Measurements from ENCODE around the gene SINHCAF.
A peak's percentile ranks its signal among the peaks of the same experiment; 100 is the strongest.
"Not testable (repeated sequence)": the region's sequence is repeated elsewhere in the genome, so short reads cannot be mapped to it uniquely, and the experiment has no call there.

SINHCAF gene

DNA sequence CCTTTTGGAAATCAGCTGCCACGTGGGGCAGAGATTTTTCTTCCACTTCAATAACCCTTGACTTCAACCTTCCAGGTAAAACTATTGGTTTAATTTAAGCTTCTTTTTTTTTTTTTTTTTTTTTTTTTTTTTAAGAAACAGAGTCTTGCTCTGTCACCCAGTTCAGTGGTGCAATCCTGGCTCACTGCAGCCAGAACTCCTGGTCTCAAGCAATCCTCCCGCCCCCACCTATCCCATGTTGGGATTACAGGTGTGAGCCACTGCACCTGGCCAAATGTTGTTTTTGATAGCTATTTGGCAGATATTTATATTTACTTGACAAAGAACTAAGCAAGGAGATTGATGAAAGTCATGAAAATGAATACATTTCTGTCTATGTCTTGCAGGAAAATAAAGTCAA, 65.1 kb downstream of the SINHCAF start:
- no peak for DNase-seq

DNA sequence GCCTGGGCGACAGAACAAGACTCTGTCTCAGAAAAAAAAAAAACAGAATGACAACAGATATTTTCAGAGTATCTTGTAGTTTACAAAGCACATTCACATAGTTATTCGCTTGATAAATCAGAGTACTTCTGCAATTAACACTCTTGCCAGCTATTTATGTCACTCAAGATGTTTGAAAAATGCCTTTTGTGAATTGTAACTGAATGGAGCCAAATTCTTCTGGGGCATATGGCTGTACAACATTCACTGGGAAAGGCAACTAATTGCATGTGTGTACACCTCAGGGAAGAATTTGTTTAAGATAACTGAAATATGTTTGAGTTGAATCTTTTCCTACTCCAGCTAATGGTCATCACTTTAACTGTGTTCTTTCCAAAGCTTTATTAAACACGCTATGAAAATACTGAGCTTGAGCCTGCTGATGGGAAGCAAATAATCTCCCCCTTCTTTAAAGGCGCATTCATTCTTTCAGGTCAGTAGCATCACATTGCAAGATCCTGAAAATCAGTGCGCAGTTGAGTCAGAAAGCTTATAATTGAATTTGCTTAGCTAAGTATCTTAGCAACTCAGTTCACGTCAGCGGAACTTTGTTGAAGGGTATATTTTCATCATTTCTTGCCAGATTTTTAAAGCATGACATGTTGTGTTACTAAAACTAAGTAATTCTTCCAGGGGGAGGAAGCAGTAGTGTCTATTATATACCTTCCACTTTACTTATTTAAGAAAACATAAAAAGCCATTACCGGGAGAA, 66.6 kb downstream of the SINHCAF start:
- no peak for DNase-seq

DNA sequence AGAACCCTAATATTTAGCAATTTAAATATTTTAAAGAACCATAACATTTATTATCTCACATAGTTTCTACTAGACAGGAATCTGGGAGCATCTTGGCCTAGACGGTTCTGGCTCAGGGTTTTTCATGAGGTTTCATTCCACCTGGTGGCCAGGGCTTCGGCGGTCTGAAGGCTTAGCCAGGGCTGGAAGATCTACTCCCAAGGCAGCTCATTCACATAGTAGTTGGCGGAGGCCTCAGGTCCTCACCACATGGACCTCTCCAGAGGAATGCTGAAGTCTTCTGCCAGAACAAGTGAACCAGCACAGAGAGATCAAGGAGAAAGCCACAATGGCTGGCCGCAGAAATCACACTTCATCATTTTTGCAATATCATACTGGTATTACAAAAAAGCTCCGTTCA, 68.2 kb downstream of the SINHCAF start:
- no peak for DNase-seq

DNA sequence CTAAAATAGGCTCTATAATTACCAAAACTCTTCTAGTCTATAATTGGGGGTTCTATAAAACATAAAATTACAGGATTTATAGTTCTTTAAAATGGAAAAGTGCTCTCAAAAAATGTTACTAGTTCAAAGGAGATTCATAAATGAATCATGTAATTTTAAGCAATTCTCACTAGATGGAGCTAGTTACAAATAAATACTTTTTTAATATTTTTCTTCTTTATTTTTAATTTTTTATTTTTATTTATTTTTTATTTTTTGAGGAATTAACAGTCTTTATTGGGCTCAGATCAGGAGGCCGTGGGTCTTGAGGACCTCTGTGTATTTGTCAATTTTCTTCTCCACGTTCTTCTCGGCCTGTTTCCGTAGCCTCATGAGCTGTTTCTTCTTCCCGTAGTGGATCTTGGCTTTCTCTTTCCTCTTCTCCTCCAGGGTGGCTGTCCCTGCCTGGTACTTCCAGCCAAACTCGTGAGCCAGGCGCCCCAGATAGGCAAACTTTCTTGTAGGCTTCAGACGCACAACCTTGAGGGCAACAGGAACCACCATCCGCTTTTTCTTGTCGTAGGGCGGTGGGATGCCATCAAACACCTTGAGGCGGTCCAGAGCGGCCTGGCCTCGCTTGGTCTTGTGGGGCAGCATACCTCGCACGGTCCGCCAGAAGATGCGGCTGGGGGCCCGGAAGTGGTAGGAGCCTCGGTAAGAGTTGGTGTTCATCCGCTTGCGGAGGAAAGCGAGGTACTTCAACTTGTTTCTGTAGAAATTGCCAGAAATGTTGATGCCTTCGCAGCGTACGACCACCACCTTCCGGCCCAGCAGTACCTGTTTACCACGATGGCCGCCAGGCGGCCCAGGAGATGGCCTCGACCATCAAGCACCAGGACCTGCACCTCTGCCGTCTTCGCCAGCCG, 74.0 kb downstream of the SINHCAF start:
- DNase-seq = not testable (repeated sequence)

DNA sequence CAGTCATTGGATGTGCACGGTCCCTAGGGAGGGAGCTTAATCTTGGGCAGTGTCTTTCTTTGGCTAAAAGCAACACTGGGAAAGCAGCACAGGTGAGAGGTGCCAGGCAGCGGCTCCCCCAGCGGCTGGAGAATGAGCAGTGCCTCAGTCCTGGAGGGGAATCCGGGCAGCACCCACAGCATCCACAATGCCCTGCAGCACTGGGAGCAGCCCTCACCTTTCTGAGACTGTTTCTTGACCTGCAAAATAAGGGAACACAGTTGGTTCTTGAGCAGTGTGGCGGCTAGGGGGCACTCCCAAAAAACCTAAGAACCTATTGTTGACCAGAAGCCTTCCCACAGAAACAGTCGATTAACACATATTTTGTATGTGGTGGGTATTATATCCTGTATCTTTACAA, 75.8 kb downstream of the SINHCAF start:
- DNase-seq = no peak

DNA sequence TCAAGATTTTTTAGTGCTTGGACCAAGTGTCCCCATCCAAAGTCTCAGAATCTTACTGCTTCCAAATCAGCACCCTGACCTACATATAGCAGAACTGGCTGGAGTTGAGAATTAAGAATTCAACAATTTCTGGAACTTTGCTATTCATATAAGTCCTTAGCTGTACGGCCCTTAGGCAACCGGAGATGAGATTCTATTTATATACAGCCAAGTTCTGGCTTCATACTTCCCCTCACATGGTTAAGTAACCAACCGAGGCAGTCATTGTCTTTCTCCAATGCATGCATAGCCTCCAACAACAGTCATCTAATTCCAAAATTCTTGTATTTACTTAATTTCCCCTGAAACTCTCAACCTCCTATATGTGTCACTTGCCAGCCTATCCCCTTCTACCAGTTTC, 76.6 kb downstream of the SINHCAF start:
- DNase-seq = no peak

DNA sequence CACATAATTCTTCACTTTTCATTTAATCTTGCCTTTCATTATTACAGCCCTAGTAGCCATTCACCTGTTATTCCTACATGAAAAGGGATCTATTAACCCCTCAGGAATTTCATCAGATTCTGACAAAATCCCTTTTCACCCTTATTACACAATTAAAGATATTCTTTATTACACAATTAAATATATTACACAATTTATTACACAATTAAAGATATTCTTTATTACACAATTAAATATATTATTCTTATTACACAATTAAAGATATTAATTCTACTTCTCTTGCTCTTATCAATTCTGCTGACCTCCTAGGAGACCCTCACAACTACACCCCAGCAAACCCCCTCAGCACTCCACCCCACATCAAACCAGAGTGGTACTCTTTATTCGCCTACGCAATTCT, 77.1 kb downstream of the SINHCAF start:
- no peak for DNase-seq

DNA sequence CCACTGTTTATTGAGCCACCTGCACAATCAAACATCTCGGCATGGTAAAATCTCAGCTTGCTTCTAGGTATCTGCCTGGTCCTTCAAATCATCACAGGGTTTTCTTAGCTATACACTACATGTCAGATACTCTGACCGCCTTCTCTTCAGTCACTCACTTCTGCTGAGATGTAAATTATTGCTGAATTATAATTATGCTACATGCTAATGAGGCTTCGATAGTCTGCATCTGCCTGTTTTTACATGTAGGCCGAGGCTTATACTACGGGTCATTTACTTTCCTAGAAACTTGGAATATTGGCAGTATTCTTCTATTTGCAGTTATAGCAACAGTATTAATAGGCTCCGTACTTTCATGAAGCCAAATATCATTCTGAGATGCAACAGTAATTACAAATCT, 77.6 kb downstream of the SINHCAF start:
- DNase-seq = no peak

DNA sequence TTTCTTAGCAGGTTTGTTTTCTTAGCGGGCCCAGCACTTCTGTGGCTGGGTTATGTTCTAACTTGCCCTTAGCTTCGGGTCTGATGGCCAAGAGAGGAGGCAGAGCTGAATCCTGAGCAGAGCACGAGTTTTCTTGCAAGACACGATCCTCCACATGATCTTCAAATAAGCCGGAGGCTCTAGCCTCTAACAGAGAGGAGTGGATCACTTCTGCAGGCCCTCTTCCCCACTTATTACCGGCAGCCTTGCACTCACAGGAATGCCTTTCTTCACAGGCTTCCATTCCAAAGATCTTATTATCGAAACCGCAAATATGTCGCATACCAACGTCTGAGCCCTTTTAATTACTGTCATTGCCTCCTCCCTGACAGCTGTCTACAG, 79.5 kb downstream of the SINHCAF start:
- no peak for DNase-seq

DNA sequence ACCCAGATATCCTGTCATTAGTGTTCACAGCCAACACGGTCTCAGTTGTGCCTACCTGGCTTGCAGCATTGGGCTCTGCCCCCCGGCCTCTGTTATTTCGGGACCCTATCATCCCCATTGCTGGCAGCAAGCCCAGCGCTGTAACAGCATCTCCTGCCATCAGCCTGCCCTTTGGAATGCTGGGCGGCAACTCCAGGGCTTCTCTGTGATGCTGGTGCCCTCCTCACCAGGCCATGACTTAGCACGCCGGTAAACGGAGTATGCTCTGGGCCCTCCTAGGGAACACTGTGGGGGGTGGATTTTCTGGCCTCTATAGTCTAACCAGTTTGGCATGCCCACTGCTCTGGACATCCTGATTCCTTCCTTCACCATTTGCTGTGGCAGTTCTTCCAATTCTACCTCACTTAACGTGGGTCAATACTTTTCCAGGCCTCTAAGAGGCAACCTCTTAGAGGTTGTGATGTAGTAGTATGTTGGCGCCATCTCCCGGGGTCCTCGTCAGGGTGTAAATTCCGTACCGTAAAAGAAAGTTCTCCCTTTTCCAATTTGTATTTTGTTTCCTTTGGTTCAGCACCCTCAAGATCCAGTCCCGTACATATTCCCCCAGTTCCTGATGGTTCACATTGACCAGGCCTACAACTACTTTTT, 80.0 kb downstream of the SINHCAF start:
- no peak for DNase-seq

DNA sequence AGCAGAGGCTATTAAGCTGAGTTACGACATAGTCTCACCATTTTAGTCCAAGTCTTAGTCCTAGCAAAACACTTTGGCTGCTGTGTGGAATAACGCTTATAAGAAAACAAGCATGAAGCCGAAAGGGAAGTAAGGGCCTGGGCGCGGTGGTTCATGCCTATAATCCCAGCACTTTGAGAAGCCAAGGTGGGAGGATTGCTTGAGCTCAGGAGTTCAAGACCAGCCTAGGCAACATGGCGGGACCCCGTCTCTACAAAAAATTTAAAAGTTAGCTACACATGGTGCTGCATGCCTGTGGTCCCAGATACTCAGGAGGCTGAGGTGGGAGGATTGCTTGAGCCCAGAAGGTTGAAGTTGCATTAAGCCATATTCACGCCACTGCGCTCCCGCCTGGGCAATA, 83.5 kb downstream of the SINHCAF start:
- not testable (repeated sequence) for DNase-seq

DNA sequence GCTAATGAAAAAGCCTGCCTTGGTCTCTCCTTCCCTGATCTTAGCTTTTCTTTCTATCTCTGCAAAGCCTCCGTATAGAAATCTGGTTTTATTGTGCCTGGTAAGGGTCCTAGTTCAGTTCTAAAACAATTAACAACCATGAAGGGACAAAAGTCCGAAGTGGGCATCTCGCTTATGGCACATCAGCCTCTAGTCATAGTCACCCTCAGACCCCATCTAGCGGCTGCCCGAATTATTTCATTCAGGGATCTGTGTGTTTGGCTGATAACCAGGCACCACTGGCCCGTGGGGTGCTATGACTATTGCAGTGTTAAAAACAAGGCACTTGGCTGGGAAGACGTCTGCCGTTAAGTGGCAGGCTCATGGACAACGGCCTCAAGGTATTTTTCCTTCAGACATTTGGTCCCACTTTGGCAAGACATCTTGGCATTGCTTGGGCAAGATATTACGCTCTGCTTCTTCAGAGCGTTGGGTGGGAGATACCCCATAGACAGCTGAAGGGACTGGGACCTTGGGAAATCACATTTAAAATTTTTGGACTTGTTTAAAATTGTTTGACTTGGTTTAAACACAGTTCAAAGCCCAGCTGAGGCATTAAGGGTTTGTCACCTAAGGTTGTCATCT, 87.1 kb downstream of the SINHCAF start:
- DNase-seq = peak; percentile 78

DNA sequence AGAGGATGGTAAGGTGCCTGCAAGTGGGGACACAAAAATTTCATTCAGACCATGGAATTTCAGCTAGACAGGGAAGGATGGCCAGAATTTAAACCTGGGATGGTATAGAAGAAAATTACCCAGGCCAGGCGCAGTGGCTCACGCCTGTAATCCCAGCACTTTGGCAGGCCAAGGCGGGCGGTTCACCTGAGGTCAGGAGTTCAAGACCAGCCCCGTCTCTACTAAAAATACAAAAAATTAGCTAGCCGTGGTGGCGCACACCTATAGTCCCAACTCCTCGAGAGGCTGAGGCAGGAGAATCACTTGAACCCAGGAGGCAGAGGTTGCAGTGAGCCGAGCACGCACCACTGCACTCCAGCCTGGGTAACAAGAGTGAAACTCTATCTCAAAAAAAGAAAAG, 87.6 kb downstream of the SINHCAF start:
- not testable (repeated sequence) for DNase-seq

DNA sequence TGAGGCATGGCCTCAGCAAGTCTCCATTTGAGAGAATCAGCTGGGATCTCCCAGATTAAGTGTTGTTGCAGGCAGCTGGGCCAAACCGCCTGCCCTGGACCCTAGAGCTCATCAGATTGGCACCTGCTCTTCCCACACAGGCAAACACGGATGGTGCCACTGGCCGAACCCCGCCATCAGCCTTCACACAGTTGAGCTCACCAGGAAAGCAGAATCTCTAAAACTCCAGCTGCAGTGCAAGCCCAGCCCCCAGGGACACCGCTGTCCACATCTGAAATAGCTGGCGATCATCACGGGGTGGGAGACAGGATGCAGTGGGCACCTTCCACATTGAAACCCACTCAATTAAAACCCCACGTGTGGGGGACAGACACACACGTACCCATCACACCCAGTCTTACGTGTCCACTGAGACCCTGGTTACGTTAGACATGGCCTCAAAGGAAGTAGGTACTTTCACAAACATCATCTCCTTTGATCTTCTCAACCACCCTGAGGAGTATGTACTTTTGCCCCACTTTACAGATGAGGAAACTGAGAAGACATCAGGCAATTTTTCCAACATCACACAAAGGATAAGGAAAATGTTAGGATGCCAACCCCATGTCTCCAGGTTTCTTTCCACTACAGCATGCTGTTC, 88.8 kb downstream of the SINHCAF start:
- no peak for DNase-seq

DNA sequence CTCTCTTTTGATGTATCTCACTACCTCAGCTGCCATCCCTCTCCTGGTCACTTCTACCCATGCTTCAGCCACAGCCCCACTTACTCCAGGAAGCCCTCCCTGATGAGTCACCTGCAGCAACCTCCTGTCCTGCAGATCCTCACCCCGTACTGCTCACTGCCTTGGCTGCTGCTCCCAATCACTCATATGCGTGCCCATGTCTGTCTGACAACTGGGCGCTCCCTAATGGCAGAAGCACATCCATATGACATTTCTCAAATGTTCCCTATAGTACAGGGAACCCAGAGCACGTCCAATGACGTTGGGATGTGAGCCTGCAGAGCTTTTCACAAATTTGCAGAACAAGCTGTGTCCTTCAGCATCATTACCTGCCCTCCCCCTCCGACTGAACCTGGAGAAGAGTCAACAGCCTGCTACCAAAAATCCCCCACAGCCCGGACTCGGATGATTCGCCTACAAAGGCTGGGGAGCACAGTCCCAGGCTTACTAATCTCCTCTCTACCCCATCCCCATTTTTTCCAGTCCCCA, 90.0 kb downstream of the SINHCAF start:
- DNase-seq = no peak

DNA sequence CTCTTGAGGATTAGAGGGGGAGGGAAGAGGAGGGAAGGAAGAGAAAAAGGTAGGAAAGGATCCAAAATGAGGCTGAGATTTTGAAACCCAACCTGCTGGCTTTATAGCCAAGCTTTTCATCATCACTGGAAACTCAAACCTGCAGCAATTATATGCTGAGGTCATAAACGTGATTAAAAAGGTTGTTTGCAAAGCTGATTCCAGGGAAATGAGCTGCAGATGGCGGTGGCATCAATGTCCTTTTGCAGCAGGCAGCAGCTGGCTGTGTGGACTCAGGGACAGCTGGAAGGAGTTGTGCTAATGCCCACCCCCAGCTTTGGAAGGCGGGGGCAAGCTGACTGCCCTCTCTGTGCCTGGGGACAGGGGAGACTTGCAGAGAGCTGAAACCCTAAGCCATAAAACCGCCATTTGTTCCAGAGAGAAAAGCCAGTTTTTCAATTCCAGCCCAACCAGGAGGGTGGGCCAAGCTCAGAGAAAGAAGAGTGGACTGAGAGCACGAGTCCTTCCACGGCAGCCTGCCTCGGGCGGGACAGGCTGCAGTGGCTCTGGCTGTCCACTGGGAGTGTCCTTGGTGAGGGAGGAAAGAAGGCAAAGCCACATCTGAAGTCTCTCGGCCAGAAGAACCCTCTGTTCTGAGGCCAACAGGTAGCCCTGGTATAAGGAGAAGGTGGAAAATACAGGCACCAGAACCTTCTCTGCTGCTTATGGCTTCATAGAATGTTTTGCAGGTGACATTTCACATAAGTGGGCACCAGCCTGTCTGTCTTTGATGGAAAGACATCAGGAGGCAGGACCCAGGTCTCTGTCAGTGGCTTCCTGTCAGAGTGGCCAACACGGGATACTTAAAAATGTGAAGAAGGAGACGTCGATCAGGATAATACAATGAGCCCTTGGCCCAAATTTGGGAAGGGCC, 90.7 kb downstream of the SINHCAF start:
- no peak for DNase-seq

DNA sequence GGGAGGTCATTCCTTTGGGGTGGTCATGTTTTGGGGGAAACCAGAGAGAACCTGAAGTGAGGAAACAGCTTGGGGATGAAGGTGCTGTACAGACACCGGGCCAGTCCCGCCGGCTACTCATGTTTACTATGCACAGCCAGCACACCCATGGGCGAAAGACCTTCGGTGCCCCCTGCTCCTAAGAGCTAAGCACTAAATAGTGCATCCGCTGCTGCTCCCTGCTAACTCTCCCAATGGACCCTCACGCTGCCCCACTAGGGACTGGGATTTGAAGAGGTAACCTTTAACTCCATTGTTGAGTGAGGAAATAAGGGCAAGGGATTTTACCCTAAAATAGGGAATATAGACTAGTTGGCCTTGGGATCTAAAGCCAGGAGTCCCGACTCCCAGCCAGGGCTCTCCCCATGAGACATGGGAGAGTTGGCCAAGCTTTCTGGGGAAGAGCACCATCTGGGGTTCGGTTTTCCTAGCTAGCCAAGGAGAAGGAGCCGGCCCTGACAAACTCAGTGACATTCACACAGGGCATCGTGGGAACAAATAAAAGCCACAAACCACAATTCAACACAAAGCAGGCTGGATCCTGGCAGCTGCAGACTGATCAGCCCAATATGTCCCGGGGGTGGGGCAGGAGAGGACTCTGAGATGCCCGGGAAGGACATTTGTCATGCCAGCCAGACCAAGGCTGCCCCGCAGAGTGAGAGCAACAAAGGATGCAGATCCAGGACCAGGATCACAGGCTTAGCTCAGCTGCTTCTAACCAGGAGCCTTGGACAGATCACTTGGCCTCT, 91.7 kb downstream of the SINHCAF start:
- DNase-seq = no peak

DNA sequence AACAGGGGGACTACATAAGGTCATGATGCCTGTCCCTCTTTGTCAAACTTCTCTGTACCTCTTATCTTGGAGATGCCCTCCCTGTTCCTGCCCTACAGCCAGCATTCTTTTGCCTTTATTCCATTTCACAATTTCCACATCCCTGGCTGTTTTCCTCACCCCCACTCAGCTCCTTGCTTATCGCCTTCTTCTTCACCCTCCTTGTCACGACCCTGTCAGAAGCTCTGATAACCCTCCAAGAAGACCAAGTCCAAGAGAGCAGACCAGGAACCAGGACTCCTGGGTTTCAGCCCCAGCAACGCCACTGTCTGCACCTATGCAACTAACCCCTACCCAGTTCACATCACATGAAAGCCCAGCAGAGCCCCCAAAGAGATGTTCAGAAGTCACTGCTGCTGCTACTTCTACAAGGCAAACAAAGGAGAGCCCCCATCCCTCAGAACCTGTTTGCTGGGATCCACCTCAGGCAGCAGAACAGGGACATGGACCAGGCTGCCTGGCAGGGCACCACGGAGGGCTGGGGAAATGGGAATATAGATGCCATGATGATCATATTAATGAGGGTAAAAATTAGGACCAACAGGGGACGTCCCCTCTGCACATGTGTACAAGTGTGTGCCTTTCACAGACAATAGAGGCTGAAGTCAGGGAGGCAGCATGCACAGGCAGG, 92.8 kb downstream of the SINHCAF start:
- DNase-seq = no peak

DNA sequence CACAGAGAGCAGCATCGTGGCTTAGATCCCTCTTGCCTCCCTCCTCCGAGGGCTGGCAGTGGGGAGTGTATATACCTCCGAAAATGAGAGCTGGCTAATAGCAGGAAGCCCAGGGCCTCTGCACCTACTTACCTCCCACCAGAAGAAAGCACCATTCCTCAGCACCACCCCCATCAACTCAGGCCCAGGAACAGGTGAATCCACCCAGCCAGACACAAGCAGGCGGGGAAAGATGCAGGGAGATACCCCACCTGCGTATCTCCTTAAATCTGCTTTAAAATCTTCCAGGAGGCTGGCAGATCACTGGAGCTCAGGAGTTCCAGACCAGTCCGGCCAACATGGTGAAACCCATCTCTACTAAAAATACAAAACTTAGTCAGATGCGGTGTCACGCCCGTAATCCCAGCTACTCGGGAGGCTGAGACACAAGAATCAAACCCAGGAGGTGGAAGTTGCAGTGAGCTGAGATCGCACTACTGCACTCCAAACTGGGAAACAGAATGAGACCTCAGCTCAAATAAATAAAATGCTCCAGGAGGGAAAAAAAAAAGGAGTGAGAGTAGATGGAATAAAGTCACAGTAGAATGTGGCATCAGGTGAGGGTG, 93.5 kb downstream of the SINHCAF start:
- no peak for DNase-seq
